Activated CD8-positive, alpha-beta T cell treated with anti-CD3 and anti-CD28 coated beads, Interleukin-2, amount 10 ng/mL, durations not matched to agents 7 days and 5 days (primary cell): ENCODE data around the gene CLDN18. TPM values are rescaled to one million over a fixed set of nuclear protein-coding genes. Genes with fewer than 3 reads are reported as not detected.

Experiments
- ATAC-seq: fragments of 150-1000 bp; cut with Tn5 transposase; one replicate; pipeline ENCODE4 v1.10.0; 2021; ENCODE audit warnings: moderate library complexity
- CTCF ChIA-PET: fragments of 350-600 bp; sonication (Branson Sonifier 250); formaldehyde crosslinking; loops from one replicate; lab custom pipeline; 2021; ENCODE audit warnings: antibody characterized with exemption; lab: Charles Lee
- POLR2A ChIA-PET: fragments of 350-600 bp; sonication (Branson Sonifier 250); formaldehyde crosslinking; loops from one replicate; lab custom pipeline; 2021; ENCODE audit warnings: antibody characterized with exemption; lab: Charles Lee
- DNase-seq: peaks from one replicate; pipeline ENCODE4 v3.0.0-alpha.2; 2020
- H3K27ac Mint-ChIP-seq: one replicate; pipeline ENCODE4 v1.8.0; 2021; ENCODE audit warnings: mild to moderate bottlenecking, mixed read lengths
- H3K27me3 Mint-ChIP-seq: one replicate; pipeline ENCODE4 v1.8.0; 2021; ENCODE audit warnings: low read depth, mixed read lengths
- H3K36me3 Mint-ChIP-seq: one replicate; pipeline ENCODE4 v1.8.0; 2021; ENCODE audit warnings: low read depth, mixed read lengths
- H3K4me1 Mint-ChIP-seq: one replicate; pipeline ENCODE4 v1.8.0; 2021; ENCODE audit warnings: low read depth, mixed read lengths
- H3K4me3 Mint-ChIP-seq: one replicate; pipeline ENCODE4 v1.8.0; 2021; ENCODE audit warnings: mild to moderate bottlenecking, mixed read lengths
- H3K9me3 Mint-ChIP-seq: one replicate; pipeline ENCODE4 v1.8.0; 2022; ENCODE audit warnings: mixed read lengths; ENCODE audit not compliant: insufficient read depth
- total RNA-seq, 2 experiments: library from RNA; stranded (reverse); gene quantifications; one replicate each; pipeline ENCODE4 v1.2.3, GENCODE V29; 2021

Gene CLDN18
- total RNA-seq, 2 experiments from 2014 or later = not detected

DNA sequence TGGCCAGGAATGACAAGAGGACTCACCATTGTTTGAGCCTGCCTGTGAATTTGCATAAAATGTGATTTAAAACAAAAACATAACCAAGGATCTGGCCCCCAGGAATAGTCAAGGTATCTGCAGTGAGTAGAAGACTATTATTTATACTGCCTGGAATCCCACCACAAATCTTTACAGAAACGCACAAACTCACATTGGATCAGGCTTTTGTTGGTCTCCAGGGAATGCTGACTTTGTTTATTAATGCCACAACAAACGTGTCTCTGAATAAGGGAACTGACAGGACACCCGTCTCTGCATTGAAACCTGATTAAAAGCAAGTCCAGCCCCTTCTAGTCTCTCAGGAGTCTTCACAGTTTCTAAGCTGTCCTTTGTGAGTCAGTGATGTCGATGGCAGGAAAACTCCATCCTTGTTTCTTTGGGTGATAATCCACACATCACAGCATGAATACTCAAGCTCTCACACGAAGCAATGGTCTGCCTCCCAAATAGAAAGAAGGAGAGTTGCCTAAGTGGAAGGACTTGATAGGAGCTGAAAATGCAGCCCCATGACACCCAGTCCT lies 37.7 kb downstream of the CLDN18 start:
- no peaks in the 10 kb centered on the region for H3K36me3 Mint-ChIP-seq
- ChIA-PET CTCF (interaction anchor here (1.1 kb wide), 1 partner anchor 25 kb away, joined by 3 read pairs; no protein-coding TSS in a partner anchor), POLR2A (no interaction called here)
- H3K27me3 Mint-ChIP-seq = peaks cover 13% of the 10 kb centered on the region
- H3K9me3 Mint-ChIP-seq = no peaks in the 10 kb centered on the region
- H3K4me1 Mint-ChIP-seq = no peaks in the 10 kb centered on the region
- ATAC-seq (no peak), DNase-seq (no peak)
- H3K27ac Mint-ChIP-seq = no peak overlapping the region
- H3K4me3 Mint-ChIP-seq = no peak overlapping the region

DNA sequence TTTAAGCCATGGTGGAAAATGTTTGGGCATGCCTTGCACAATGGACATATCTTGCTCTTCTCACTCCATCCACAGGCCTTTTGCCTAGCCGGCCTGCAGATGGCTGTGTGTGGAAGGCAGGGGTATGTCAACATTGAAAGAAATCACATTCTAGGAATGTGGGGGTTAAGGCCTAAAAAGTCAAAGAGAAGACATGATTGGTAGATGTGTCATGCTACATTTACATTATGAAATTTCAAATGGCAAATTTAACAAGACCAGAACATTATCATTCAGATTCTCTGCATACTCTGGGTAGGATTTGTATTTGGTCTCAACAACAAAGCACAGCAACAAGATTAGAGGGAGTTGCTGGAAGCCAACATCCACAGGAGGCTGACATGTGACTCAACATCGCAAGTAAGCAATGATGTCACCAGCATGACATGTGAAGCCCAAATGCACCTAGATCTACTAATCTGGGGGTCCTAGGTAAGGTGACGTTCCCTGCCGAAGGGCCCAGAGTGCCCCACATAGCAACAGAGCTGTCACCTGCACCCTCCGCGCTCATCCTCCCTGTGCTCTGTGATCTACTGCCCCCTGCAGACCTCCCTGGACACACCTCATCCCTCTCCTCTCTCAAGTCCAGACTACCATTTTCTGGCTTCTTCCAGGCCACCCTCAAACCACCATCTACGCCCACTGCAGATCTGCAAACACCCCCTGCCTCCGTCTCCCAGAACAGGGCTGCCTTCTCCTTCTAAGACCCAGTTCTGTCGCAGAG lies 39.4 kb downstream of the CLDN18 start:
- ATAC-seq (no peak), DNase-seq (no peak)
- Mint-ChIP-seq H3K9me3 (no peaks in the 10 kb centered on the region), H3K27me3 (peaks cover 11% of the 10 kb centered on the region), H3K27ac (no peak overlapping the region), H3K4me3 (no peak overlapping the region), H3K4me1 (no peaks in the 10 kb centered on the region), H3K36me3 (no peaks in the 10 kb centered on the region)
- POLR2A ChIA-PET = no interaction called here
- CTCF ChIA-PET = no interaction called here

DNA sequence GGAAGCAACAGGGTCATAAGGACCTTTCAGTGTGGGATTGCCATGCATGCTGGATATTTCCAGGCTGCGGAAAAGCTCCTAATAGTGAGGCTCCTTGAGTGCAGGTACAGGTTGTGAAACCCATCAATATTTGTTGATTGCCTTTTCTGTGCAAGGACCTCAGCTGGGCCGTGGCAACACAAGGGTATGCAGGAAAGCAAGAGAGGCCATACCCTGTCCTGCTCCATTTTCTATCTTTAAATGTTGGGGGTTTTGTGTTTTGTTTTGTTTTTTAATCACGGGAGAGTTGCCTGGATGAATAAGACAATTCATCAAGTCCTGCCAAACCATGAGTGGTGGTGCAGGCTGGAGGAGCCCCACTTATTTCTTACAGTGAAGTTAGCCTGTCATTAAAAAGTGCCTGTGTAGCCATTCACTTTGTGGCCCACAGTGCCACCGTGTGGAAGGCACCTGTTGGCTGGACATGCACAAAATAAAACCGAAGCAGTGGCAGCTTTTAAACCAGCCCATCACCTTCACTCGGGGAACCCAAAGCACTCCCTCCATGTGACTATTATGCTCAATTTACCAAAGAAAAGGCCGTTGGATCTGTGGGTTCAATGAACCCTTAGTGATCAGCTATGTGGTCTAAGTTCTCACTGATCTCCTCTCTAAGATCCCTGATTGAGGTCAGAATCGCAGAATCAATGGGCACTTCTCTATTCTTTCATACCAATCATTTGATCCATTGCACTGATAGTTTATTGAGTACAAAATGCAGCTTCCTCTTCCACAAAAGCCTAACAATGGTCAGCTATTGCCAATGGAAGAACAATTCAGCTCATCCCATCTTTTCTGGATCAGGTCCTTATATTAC lies 42.2 kb downstream of the CLDN18 start:
- Mint-ChIP-seq H3K36me3 (no peaks in the 10 kb centered on the region), H3K4me3 (no peak overlapping the region), H3K27me3 (peaks cover 15% of the 10 kb centered on the region), H3K4me1 (no peaks in the 10 kb centered on the region), H3K9me3 (no peaks in the 10 kb centered on the region), H3K27ac (no peak overlapping the region)
- CTCF ChIA-PET = interaction anchor here (1.1 to 1.3 kb wide), 3 partner anchors 9 to 105 kb away, joined by 3 to 5 read pairs (median 3); no protein-coding TSS in a partner anchor
- DNase-seq (peak; percentile 24), ATAC-seq (no peak)
- POLR2A ChIA-PET = no interaction called here

DNA sequence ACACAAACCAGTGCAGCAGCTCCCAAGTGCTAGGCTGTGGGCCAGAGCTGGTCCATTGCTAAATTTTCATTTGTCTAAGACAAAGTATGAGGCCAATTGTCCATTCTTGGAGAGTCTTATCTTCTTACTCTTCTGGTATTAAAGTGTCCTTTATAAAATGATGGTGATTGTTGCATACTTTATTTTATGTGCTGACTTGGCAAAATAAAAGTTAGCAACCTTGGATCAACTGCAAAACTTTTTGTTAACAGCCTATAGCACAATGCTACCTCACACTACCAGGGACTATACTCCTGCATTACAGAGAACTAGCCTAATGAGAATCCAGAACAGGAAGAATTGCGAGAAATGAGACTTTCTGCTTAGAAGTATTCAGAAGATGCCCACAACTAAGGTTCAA lies 44.1 kb downstream of the CLDN18 start:
- H3K36me3 Mint-ChIP-seq = no peaks in the 10 kb centered on the region
- H3K4me1 Mint-ChIP-seq = no peaks in the 10 kb centered on the region
- ChIA-PET POLR2A (no interaction called here), CTCF (no interaction called here)
- DNase-seq (no peak), ATAC-seq (no peak)
- no peaks in the 10 kb centered on the region for H3K9me3 Mint-ChIP-seq
- H3K4me3 Mint-ChIP-seq = no peak overlapping the region
- no peak overlapping the region for H3K27ac Mint-ChIP-seq
- peaks cover 19% of the 10 kb centered on the region for H3K27me3 Mint-ChIP-seq

DNA sequence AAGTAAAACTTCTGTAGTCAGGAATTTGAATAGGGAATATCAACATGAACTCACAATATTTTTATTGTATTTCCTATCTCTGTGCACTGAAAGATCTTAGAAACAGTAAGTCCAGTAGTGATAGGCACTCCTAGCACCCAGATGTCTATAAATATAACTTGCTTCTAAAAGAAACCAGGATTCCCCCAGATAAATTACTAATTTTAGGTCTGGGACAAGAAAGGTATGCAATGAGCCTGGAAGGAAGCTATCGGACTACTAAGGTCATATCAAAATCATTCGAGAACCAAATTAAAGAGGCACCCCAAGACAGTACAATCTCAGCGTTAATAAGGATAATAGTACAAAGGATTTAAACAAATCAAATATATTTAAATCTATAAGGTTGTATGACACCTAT lies 47.4 kb downstream of the CLDN18 start:
- Mint-ChIP-seq H3K27me3 (peaks cover 21% of the 10 kb centered on the region), H3K9me3 (no peaks in the 10 kb centered on the region), H3K36me3 (no peaks in the 10 kb centered on the region), H3K4me3 (no peak overlapping the region), H3K4me1 (no peaks in the 10 kb centered on the region), H3K27ac (no peak overlapping the region)
- no peak for ATAC-seq
- DNase-seq = no peak
- ChIA-PET POLR2A (no interaction called here), CTCF (no interaction called here)

DNA sequence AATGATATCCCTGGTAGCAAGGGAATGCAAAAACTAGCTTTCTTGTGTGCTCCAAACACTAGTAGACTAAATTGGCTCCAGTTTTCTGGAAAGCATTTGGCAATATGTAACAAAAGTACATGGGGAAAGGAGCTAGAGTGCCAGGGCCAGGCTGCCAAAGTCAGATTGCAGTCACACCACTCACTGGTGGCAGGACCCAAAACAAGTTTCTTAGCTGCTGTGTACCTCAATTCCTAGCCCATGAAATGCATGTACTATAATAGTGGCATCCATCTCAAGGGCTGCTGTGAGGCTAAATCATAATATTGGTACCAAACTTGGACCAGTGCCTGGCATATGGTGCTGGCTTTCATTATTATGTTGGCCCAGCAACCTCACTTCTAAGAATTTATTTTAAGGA lies 49.3 kb downstream of the CLDN18 start:
- H3K9me3 Mint-ChIP-seq = no peaks in the 10 kb centered on the region
- ChIA-PET POLR2A (no interaction called here), CTCF (no interaction called here)
- no peaks in the 10 kb centered on the region for H3K36me3 Mint-ChIP-seq
- H3K4me1 Mint-ChIP-seq = no peaks in the 10 kb centered on the region
- no peak overlapping the region for H3K4me3 Mint-ChIP-seq
- peak; percentile 6 for DNase-seq
- H3K27me3 Mint-ChIP-seq = peaks cover 15% of the 10 kb centered on the region
- no peak for ATAC-seq
- H3K27ac Mint-ChIP-seq = no peak overlapping the region

DNA sequence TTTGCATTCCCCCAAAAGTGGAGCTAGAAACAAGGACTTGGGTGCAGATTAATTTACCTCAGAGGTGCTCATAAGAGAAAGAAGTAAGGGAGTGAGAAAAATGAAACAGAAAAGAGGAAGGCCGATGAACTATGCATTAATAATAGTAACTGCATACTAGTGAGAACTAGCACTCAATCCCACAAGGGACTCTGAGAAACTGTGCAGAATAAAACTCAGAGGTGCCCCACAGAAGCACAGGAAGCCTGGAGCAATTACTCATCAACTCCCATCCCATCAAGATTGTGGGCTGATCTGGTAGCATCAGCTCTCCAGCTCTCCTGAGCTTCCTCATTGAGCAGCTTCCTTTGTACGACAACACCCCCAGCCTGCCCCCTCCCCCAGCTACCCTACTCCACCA lies 50.8 kb downstream of the CLDN18 start:
- Mint-ChIP-seq H3K4me3 (no peak overlapping the region), H3K9me3 (no peaks in the 10 kb centered on the region), H3K27ac (no peak overlapping the region), H3K4me1 (peaks cover 4% of the 10 kb centered on the region), H3K36me3 (no peaks in the 10 kb centered on the region), H3K27me3 (peaks cover 9% of the 10 kb centered on the region)
- ChIA-PET POLR2A (no interaction called here), CTCF (interaction anchor here (1.2 kb wide), 1 partner anchor 58 kb away, joined by 4 read pairs; no protein-coding TSS in a partner anchor)
- DNase-seq (peak; percentile 4), ATAC-seq (no peak)

DNA sequence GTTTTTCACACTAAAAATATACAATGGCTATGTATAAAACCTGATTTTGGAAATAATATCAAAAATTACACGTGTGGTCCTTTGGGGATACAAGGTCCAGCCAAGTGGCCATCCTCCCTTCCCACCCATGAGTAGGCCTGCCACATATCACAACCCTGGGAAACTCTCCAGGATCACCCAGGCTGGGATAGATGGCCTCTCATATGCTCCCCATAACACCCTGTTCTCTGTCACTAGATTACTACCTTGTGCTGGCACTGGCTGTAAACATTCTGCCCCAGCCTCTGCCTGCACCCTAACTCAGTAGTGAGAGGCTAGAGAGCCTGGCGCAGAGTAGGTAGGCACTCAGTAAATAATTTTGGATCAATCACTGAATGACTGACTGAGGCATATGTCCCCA lies 52.1 kb downstream of the CLDN18 start:
- no peak overlapping the region for H3K4me3 Mint-ChIP-seq
- H3K27me3 Mint-ChIP-seq = peaks cover 7% of the 10 kb centered on the region
- ATAC-seq (no peak), DNase-seq (peak; percentile 12)
- no peaks in the 10 kb centered on the region for H3K9me3 Mint-ChIP-seq
- H3K36me3 Mint-ChIP-seq = no peaks in the 10 kb centered on the region
- H3K27ac Mint-ChIP-seq = no peak overlapping the region
- ChIA-PET POLR2A (no interaction called here), CTCF (no interaction called here)
- H3K4me1 Mint-ChIP-seq = peaks cover 14% of the 10 kb centered on the region

DNA sequence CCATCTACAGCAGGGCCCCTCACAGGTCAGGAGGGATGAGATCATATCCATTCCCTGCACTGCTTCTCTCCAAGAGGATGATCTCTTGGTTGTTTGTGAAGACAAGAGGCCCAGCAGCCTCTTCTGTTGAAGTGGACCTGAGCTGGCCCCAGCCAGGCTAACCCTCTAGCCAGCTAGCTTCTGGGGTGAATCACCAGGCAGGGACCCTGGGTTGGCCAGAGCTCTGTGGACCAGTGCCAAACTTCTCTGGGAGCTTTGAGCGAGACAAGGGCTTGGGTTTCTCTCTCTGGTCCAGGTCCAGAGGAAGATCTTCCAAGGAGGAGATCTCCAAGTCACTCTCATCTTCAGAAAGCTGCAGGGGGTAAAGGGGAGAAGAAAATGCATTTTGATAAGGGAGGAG lies 52.7 kb downstream of the CLDN18 start:
- Mint-ChIP-seq H3K27ac (no peak overlapping the region), H3K27me3 (peaks cover 2% of the 10 kb centered on the region), H3K4me3 (no peak overlapping the region), H3K36me3 (no peaks in the 10 kb centered on the region), H3K9me3 (no peaks in the 10 kb centered on the region), H3K4me1 (peaks cover 15% of the 10 kb centered on the region)
- CTCF ChIA-PET = interaction anchor here (5.4 kb wide), 1 partner anchor 56 kb away, joined by 60 read pairs; no protein-coding TSS in a partner anchor
- DNase-seq = peak; percentile 15
- POLR2A ChIA-PET = no interaction called here
- ATAC-seq = no peak

DNA sequence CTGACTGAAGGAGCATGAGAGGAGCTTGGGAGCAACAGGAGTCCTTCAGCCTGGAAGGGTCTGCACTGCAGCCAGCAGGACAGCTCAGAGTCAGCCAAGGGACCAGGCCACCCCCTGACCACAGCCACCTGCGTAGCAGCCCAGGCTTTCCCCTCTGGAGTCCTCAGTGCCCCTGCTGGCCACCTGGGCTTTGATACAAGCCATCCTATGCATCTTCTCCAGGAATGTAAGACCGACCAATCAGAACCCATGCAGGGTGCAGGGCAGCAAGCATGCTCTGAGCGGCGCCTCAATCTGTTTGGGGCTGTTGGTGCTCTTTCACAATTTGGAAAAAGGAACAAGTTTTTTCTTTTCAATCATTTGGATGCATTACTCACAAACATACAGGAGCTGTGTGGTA lies 53.5 kb downstream of the CLDN18 start:
- Mint-ChIP-seq H3K4me3 (no peak overlapping the region), H3K27ac (no peak overlapping the region), H3K4me1 (peaks cover 15% of the 10 kb centered on the region), H3K36me3 (no peaks in the 10 kb centered on the region), H3K27me3 (peaks cover 2% of the 10 kb centered on the region), H3K9me3 (no peaks in the 10 kb centered on the region)
- ChIA-PET POLR2A (no interaction called here), CTCF (interaction anchor here (5.4 kb wide), 1 partner anchor 55 kb away, joined by 60 read pairs; no protein-coding TSS in a partner anchor)
- DNase-seq = peak; percentile 18
- ATAC-seq = no peak

DNA sequence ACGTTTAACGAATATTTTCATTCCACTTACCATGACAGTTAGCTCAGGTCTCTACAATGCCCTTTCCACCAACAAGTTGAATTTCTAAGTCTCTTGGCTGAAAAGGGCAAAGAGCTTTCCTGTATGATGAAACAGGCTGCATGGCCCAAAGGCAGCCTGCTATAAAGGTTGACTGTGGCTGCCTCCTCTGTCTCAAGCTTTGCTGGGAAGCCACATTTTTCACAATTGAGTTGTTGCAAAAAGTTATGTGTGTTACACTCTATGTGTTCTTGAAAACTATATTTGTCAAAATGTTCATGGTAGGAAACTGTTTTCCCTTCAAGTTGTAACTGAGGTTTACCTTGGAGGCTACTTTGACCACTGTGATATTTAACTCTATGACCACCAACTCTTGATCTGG lies 56.0 kb downstream of the CLDN18 start:
- H3K36me3 Mint-ChIP-seq = no peaks in the 10 kb centered on the region
- DNase-seq (peak; percentile 14), ATAC-seq (no peak)
- no peak overlapping the region for H3K4me3 Mint-ChIP-seq
- H3K9me3 Mint-ChIP-seq = no peaks in the 10 kb centered on the region
- peaks cover 11% of the 10 kb centered on the region for H3K27me3 Mint-ChIP-seq
- H3K4me1 Mint-ChIP-seq = peaks cover 17% of the 10 kb centered on the region
- H3K27ac Mint-ChIP-seq = no peak overlapping the region
- POLR2A ChIA-PET = interaction anchor here (1.0 to 1.5 kb wide), 2 partner anchors 16 to 122 kb away, joined by 3 to 10 read pairs; partner anchors contain the start of gene ARMC8
- CTCF ChIA-PET = interaction anchor here (1.0 to 5.4 kb wide), 6 partner anchors 15 to 352 kb away, joined by 3 to 60 read pairs (median 4); no protein-coding TSS in a partner anchor
